ENCODE results near the gene GRK5. TPM values are rescaled to one million over a fixed set of nuclear protein-coding genes. Genes with fewer than 3 reads are reported as not detected.

GRK5 gene
- polyA plus RNA-seq, 1 experiment = 20.8 TPM

DNA sequence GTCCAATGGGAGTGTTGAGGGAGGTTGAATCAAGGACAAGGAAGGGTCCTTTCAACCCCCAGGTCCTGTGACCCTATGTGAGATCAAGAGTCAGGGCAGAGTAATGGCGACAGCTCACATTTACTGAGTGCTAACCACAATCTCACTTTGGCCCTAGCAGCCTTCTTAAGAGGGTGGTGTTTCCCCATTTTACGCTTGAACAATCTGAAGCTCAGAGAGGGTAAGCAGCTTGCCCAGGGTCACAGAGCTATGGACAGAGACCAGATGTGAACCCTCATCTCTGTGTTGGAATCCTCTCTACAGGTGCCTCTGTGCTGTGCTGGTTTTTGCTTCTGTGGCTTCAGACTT, 102.0 kb downstream of the GRK5 start:
- ChIA-PET CTCF (interaction anchor here (1.0 to 1.2 kb wide), 2 partner anchors 14 to 20 kb away, joined by 3 to 5 read pairs; no protein-coding TSS in a partner anchor), POLR2A (no interaction called here)
- DNase-seq (ENCODE audit: low read depth) = no peak
- H3K36me3 ChIP-seq (ENCODE audit: control insufficient read depth, insufficient read depth, low read length) = no peaks in the 10 kb centered on the region; the same call in 1 of the 2 replicates
- no peak overlapping the region for H3K4me3 ChIP-seq (ENCODE audit: low read depth, low read length)
- TF ChIP-seq CTCF (IDR thresholded peaks at IDR 0.05; ENCODE audit: insufficient read depth, low read depth, low read length) = no peak
- H3K27me3 ChIP-seq (ENCODE audit: control insufficient read depth, insufficient read depth, low read length) = no peaks in the 10 kb centered on the region

GRCh38 chr10:119310806-119311205, 103.4 kb downstream of the GRK5 start:
- Histone ChIP-seq H3K4me3 (ENCODE audit: low read depth, low read length) (no peak overlapping the region), H3K27me3 (ENCODE audit: control insufficient read depth, insufficient read depth, low read length) (no peaks in the 10 kb centered on the region), H3K36me3 (ENCODE audit: control insufficient read depth, insufficient read depth, low read length) (no peaks in the 10 kb centered on the region)
- ChIA-PET CTCF (no interaction called here), POLR2A (no interaction called here)
- no peak for DNase-seq (ENCODE audit: low read depth)
- TF ChIP-seq CTCF (IDR thresholded peaks at IDR 0.05; ENCODE audit: insufficient read depth, low read depth, low read length) = no peak

- H3K27me3 ChIP-seq (ENCODE audit: control insufficient read depth, insufficient read depth, low read length) = no peaks in the 10 kb centered on the region
- POLR2A ChIA-PET = interaction anchor here (0.6 kb wide), 1 partner anchor 58 kb away, joined by 7 read pairs; no protein-coding TSS in a partner anchor
- no peaks in the 10 kb centered on the region for H3K36me3 ChIP-seq (ENCODE audit: control insufficient read depth, insufficient read depth, low read length)
- CTCF ChIA-PET = no interaction called here
- TF ChIP-seq CTCF (IDR thresholded peaks at IDR 0.05; ENCODE audit: insufficient read depth, low read depth, low read length) = no peak
- DNase-seq (ENCODE audit: low read depth) = no peak
- H3K4me3 ChIP-seq (ENCODE audit: low read depth, low read length) = no peak overlapping the region
Measured at GRCh38 chr10:119312241-119312640, 104.9 kb downstream of the GRK5 start.

GRCh38 chr10:119313024-119313423, 105.7 kb downstream of the GRK5 start:
- Histone ChIP-seq H3K36me3 (ENCODE audit: control insufficient read depth, insufficient read depth, low read length) (no peaks in the 10 kb centered on the region), H3K27me3 (ENCODE audit: control insufficient read depth, insufficient read depth, low read length) (no peaks in the 10 kb centered on the region), H3K4me3 (ENCODE audit: low read depth, low read length) (no peak overlapping the region)
- CTCF ChIA-PET = no interaction called here
- TF ChIP-seq CTCF (IDR thresholded peaks at IDR 0.05; ENCODE audit: insufficient read depth, low read depth, low read length) = no peak
- POLR2A ChIA-PET = no interaction called here
- DNase-seq (ENCODE audit: low read depth) = no peak

- no peak for TF ChIP-seq CTCF (IDR thresholded peaks at IDR 0.05; ENCODE audit: insufficient read depth, low read depth, low read length)
- Histone ChIP-seq H3K27me3 (ENCODE audit: control insufficient read depth, insufficient read depth, low read length) (no peaks in the 10 kb centered on the region), H3K36me3 (ENCODE audit: control insufficient read depth, insufficient read depth, low read length) (no peaks in the 10 kb centered on the region), H3K4me3 (ENCODE audit: low read depth, low read length) (no peak overlapping the region)
- POLR2A ChIA-PET = no interaction called here
- no peak for DNase-seq (ENCODE audit: low read depth)
- CTCF ChIA-PET = interaction anchor here (0.6 kb wide), 1 partner anchor 14 kb away, joined by 3 read pairs; no protein-coding TSS in a partner anchor
Measured at GRCh38 chr10:119313644-119314043, 106.3 kb downstream of the GRK5 start.

Data from BJ (cell line).